SK-N-SH (cell line): Measurements from ENCODE around the gene SPAM1. TPM values are rescaled to one million over a fixed set of nuclear protein-coding genes. Genes with fewer than 3 reads are reported as not detected.

Source experiments
- CTCF ChIA-PET: fragments of 300-600, 350-600 bp; formaldehyde crosslinking; extraction: SDS; loops from one replicate; lab custom pipeline; 2021; lab: Yijun Ruan, JAX
- POLR2A ChIA-PET: fragments of 350-600 bp; sonication (Branson Sonifier 250); formaldehyde crosslinking; extraction: SDS; loops from one replicate; lab custom pipeline; 2020; ENCODE audit warnings: antibody characterized with exemption, inconsistent platforms; lab: Yijun Ruan, JAX
- DNase-seq: peaks from one replicate; pipeline ENCODE4 v3.0.0; 2012
- H2AFZ ChIP-seq: fragments of 200-600 bp; sonication (generic); 2 replicates; pipeline ENCODE4 v1.8.1; 2016; ENCODE audit warnings: antibody characterized with exemption, mild to moderate bottlenecking, low read depth
- H3F3A ChIP-seq: fragments of 200-600 bp; sonication (generic); replicated peaks from 2 replicates; pipeline ENCODE3; 2016; ENCODE audit warnings: antibody characterized with exemption, mild to moderate bottlenecking; ENCODE audit not compliant: insufficient read depth
- H3K27ac ChIP-seq, 2 experiments: fragments of 200-500 bp in 1 of 2; fragments of 200-600 bp in 1 of 2; sonication (Bioruptor generic) in 1 of 2; sonication (generic), shearing (Covaris generic) in 1 of 2; 2 replicates each; pipeline versions ENCODE4 v1.5.1 to v1.6.1; 2014 to 2016; ENCODE audit warnings: low read depth in 2 of 2, inconsistent platforms in 1 of 2, low read length in 1 of 2, mild to moderate bottlenecking in 1 of 2, mixed read lengths in 1 of 2
- H3K27me3 ChIP-seq: fragments of 200-600 bp; sonication (generic), shearing (Covaris generic); 2 replicates; pipeline ENCODE4 v1.6.1; 2016; ENCODE audit warnings: mixed run types; ENCODE audit not compliant: insufficient read depth
- H3K36me3 ChIP-seq, 2 experiments: fragments of 200-500 bp in 1 of 2; fragments of 200-600 bp in 1 of 2; sonication (Bioruptor generic) in 1 of 2; sonication (generic) in 1 of 2; replicated peaks in 1 of 2; 2 replicates each; pipeline versions ENCODE3 to v1.5.1; 2014 to 2016; ENCODE audit warnings: low read length in 1 of 2, mild to moderate bottlenecking in 1 of 2; ENCODE audit not compliant: insufficient read depth in 2 of 2, control insufficient read depth in 1 of 2
- H3K4me1 ChIP-seq, 2 experiments: fragments of 200-500 bp in 1 of 2; fragments of 200-600 bp in 1 of 2; sonication (Bioruptor generic) in 1 of 2; sonication (generic), shearing (Covaris generic) in 1 of 2; 2 replicates each; pipeline versions ENCODE4 v1.5.1 to v1.6.1; 2014 to 2016; ENCODE audit warnings: low read depth in 1 of 2, low read length in 1 of 2, mixed run types in 1 of 2; ENCODE audit not compliant: insufficient read depth in 2 of 2, control insufficient read depth in 1 of 2
- H3K4me2 ChIP-seq: fragments of 200-600 bp; sonication (generic), shearing (Covaris generic); 2 replicates; pipeline ENCODE4 v1.6.1; 2017; ENCODE audit warnings: mixed run types
- H3K4me3 ChIP-seq, 2 experiments: fragments of 200-500 bp in 1 of 2; fragments of 200-600 bp in 1 of 2; sonication (Bioruptor generic) in 1 of 2; sonication (generic), shearing (Covaris generic) in 1 of 2; 2 replicates each; pipeline versions ENCODE4 v1.5.1 to v1.8.1; 2014 to 2016; ENCODE audit warnings: low read depth in 2 of 2, inconsistent platforms in 1 of 2, low read length in 1 of 2, mild to moderate bottlenecking in 1 of 2, mixed read lengths in 1 of 2, moderate library complexity in 1 of 2
- H3K79me2 ChIP-seq: fragments of 200-600 bp; sonication (generic); 2 replicates; pipeline ENCODE4 v1.8.1; 2017; ENCODE audit warnings: mild to moderate bottlenecking; ENCODE audit not compliant: insufficient read depth
- H3K9ac ChIP-seq: fragments of 200-600 bp; sonication (generic); 2 replicates; pipeline ENCODE4 v1.6.1; 2017; ENCODE audit warnings: mixed run types
- H3K9me2 ChIP-seq: fragments of 200-600 bp; sonication (generic); 2 replicates; pipeline ENCODE4 v1.6.1; 2017; ENCODE audit warnings: mixed run types
- H3K9me3 ChIP-seq: fragments of 200-600 bp; sonication (generic); 2 replicates; pipeline ENCODE4 v1.6.1; 2017; ENCODE audit warnings: mixed run types, mild to moderate bottlenecking, moderate library complexity
- H4K20me1 ChIP-seq: fragments of 200-600 bp; sonication (generic); 2 replicates; pipeline ENCODE4 v1.6.1; 2017; ENCODE audit warnings: mild to moderate bottlenecking, mixed run types; ENCODE audit not compliant: insufficient read depth
- CHD2 ChIP-seq: fragments of 150-350 bp; IDR thresholded peaks from 2 replicates; pipeline ENCODE4 v1.6.1; 2018; ENCODE audit warnings: low read length; ENCODE audit not compliant: partially characterized antibody
- ELF1 ChIP-seq: IDR thresholded peaks from 2 replicates; pipeline ENCODE4 v1.4.0; 2012
- EP300 ChIP-seq, 2 experiments: IDR thresholded peaks; 2 replicates each; pipeline versions ENCODE4 v1.4.0 to v1.6.1; 2012; ENCODE audit warnings: borderline replicate concordance in 1 of 2, low read depth in 1 of 2, low read length in 1 of 2
- EZH2phosphoT487 ChIP-seq: fragments of 200-600 bp; sonication (generic); IDR thresholded peaks from 2 replicates; pipeline ENCODE4 v1.6.1; 2017; ENCODE audit warnings: low read depth, mixed run types, mild to moderate bottlenecking, antibody characterized with exemption, moderate library complexity, borderline replicate concordance
- FOSL2 ChIP-seq: IDR thresholded peaks from 2 replicates; pipeline ENCODE4 v1.4.0; 2012; ENCODE audit warnings: low read depth, mild to moderate bottlenecking, moderate library complexity, borderline replicate concordance
- MEF2A ChIP-seq: IDR thresholded peaks from 2 replicates; pipeline ENCODE4 v1.4.0; 2012; ENCODE audit warnings: low read depth, borderline replicate concordance
- RAD21 ChIP-seq: IDR thresholded peaks from 2 replicates; pipeline ENCODE4 v1.6.1; 2012; ENCODE audit warnings: mild to moderate bottlenecking, low read length
- SMC3 ChIP-seq: IDR thresholded peaks from 2 replicates; pipeline ENCODE4 v1.6.1; 2012; ENCODE audit warnings: low read depth, low read length, improper control_type of control experiment
- TCF12 ChIP-seq: IDR thresholded peaks from 2 replicates; pipeline ENCODE4 v1.4.0; 2012
- YY1 ChIP-seq: IDR thresholded peaks from 2 replicates; pipeline ENCODE4 v1.4.0; 2012; ENCODE audit warnings: low read depth, mild to moderate bottlenecking
- WGBS: methylation state at CpG from one replicate; pipeline ENCODE4 v1.1.6; 2017; ENCODE audit warnings: low lambda C conversion rate; 5-methylcytosine and 5-hydroxymethylcytosine counted together
- polyA plus RNA-seq, 3 experiments: library from polyadenylated mRNA; depleted of rRNA; stranded (reverse); fragments of >200 nt; gene quantifications; 2 replicates each; pipeline ENCODE4 v1.2.3, GENCODE V29; 2012
- TF ChIP-seq, protein P1 (sequence below): IDR thresholded peaks from 2 replicates; pipeline ENCODE4 v1.4.0; 2012; ENCODE audit warnings: low read depth
- TF ChIP-seq, protein P2 (sequence below): IDR thresholded peaks from 2 replicates; pipeline ENCODE4 v1.4.0; 2012; ENCODE audit warnings: low read depth, borderline replicate concordance
- TF ChIP-seq, protein P3 (sequence below): fragments of 200-600 bp; sonication (generic); IDR thresholded peaks from 2 replicates; pipeline ENCODE4 v1.6.1; 2017; ENCODE audit warnings: antibody characterized with exemption, mild to moderate bottlenecking, moderate library complexity

The SPAM1 gene
- polyA plus RNA-seq, 1 of the 3 experiments (the other 2 are of a cell fraction): not detected

DNA sequence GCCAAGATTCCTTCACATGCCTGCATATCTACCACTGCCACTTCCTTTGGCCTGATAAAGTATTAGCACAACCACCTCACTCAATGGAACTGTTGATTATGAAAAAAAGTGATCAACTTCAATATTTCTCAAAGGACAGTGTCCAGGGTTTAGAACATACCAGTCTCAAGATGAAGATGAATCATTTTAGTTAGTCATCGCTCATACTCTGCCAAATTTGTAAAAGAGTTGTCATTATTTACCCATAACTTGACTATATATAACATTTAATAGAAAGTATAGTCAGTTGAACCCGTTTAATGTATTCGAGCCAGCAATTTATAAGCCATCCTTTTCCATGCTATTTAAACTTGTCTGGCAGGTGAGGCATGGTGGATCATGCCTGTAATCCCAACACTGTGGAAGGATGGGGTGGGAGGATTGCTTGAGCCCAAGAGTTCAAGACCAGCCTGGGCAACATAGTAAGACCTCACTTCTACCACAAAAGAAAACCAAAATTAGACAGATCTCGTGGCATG lies 33.2 kb downstream of the SPAM1 start:
- Histone ChIP-seq H3F3A (no peaks in the 10 kb centered on the region), H3K4me3 (no peak overlapping the region), H3K9ac (no peak overlapping the region), H3K4me2 (no peak overlapping the region), H3K27ac (no peak overlapping the region), H4K20me1 (no peaks in the 10 kb centered on the region), H3K27me3 (no peaks in the 10 kb centered on the region), H3K4me1 (no peaks in the 10 kb centered on the region)
- CTCF ChIA-PET: no interaction called here
- 32% methylated on average over 4 of the region's 4 CpGs for WGBS
- POLR2A ChIA-PET: no interaction called here
- TF ChIP-seq FOSL2 (no peak), YY1 (no peak), ELF1 (no peak), CHD2 (no peak)
- TF ChIP-seq, protein P1, sequence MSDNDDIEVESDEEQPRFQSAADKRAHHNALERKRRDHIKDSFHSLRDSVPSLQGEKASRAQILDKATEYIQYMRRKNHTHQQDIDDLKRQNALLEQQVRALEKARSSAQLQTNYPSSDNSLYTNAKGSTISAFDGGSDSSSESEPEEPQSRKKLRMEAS: no peak
- TF ChIP-seq, protein P2, sequence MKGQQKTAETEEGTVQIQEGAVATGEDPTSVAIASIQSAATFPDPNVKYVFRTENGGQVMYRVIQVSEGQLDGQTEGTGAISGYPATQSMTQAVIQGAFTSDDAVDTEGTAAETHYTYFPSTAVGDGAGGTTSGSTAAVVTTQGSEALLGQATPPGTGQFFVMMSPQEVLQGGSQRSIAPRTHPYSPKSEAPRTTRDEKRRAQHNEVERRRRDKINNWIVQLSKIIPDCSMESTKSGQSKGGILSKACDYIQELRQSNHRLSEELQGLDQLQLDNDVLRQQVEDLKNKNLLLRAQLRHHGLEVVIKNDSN: no peak
- TF ChIP-seq, all 33 proteins: peak for 0
- Histone ChIP-seq H3K79me2 (no peaks in the 10 kb centered on the region), H2AFZ (no peak overlapping the region), H3K9me2 (no peaks in the 10 kb centered on the region), H3K9me3 (no peaks in the 10 kb centered on the region), H3K36me3 (no peaks in the 10 kb centered on the region)
- no peak for DNase-seq

DNA sequence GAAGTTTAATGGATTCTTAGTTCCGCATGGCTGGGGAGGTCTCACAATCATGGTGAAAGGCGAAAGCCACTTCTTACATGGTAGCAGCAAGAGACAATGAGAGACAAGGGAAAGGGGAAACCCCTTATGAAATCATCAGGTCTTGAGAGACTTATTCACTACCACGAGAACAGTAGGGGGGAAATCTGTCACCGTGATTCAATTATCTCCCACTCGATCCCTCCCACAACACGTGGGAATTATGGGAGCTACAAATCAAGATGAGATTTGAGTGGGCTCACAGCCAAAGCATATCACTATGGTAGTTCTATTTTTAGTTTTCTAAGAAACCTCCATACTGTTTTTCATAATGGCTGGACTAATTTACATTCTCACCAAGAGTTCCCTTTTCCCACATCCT lies 36.7 kb downstream of the SPAM1 start:
- Histone ChIP-seq H3K9ac (no peak overlapping the region), H3K4me3 (no peak overlapping the region), H3K27me3 (no peaks in the 10 kb centered on the region), H4K20me1 (no peaks in the 10 kb centered on the region), H3K4me2 (no peak overlapping the region), H2AFZ (no peak overlapping the region; the same call in 1 of the 2 replicates), H3K79me2 (no peaks in the 10 kb centered on the region), H3K4me1 (no peaks in the 10 kb centered on the region), H3K27ac (no peak overlapping the region), H3K36me3 (no peaks in the 10 kb centered on the region), H3K9me2 (no peaks in the 10 kb centered on the region), H3F3A (no peaks in the 10 kb centered on the region), H3K9me3 (no peaks in the 10 kb centered on the region)
- 34% methylated on average over 6 of the region's 6 CpGs for WGBS
- POLR2A ChIA-PET: no interaction called here
- DNase-seq: no peak
- TF ChIP-seq RAD21 (no peak), YY1 (no peak), EP300 (IDR thresholded peaks at IDR 0.05; ENCODE audit: borderline replicate concordance in 1 of 2, low read depth in 1 of 2, low read length in 1 of 2) (no peak), MEF2A (no peak), EZH2phosphoT487 (no peak)
- CTCF ChIA-PET: no interaction called here

DNA sequence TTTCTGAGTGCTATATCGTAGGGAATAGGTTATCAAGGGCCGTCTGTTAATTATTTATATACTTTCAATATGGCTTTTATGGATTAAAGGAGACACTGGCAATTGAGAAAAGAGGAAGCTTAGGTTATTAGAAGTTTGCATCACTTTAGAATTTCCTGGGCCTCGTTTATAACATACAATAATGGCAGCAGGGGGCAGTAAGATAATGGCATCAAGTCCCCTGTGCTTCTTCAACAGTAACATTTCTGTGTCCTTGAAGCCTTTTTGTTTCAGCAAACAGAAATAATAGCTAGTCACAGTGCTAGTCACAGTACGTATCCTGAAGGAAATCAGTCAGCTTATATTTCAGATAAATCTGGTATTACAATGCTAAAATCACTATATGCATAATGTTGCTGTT lies 41.9 kb downstream of the SPAM1 start:
- H3K27me3 ChIP-seq: no peaks in the 10 kb centered on the region
- H3K9me2 ChIP-seq: no peaks in the 10 kb centered on the region
- H2AFZ ChIP-seq: no peak overlapping the region
- TF ChIP-seq TCF12: no peak
- TF ChIP-seq, protein P3, sequence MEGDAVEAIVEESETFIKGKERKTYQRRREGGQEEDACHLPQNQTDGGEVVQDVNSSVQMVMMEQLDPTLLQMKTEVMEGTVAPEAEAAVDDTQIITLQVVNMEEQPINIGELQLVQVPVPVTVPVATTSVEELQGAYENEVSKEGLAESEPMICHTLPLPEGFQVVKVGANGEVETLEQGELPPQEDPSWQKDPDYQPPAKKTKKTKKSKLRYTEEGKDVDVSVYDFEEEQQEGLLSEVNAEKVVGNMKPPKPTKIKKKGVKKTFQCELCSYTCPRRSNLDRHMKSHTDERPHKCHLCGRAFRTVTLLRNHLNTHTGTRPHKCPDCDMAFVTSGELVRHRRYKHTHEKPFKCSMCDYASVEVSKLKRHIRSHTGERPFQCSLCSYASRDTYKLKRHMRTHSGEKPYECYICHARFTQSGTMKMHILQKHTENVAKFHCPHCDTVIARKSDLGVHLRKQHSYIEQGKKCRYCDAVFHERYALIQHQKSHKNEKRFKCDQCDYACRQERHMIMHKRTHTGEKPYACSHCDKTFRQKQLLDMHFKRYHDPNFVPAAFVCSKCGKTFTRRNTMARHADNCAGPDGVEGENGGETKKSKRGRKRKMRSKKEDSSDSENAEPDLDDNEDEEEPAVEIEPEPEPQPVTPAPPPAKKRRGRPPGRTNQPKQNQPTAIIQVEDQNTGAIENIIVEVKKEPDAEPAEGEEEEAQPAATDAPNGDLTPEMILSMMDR: peak; percentile 48
- no peak for TF ChIP-seq YY1
- no peak for TF ChIP-seq EZH2phosphoT487
- TF ChIP-seq SMC3: peak; percentile 59
- TF ChIP-seq RAD21: peak; percentile 89
- TF ChIP-seq, all 33 proteins: peak for 3
- Histone ChIP-seq H3K4me3 (no peak overlapping the region; a peak in 1 of 4 replicates), H3K79me2 (no peaks in the 10 kb centered on the region), H3K4me2 (no peak overlapping the region), H3K9ac (no peak overlapping the region), H3K4me1 (no peaks in the 10 kb centered on the region), H3F3A (no peaks in the 10 kb centered on the region), H3K36me3 (no peaks in the 10 kb centered on the region), H3K27ac (no peak overlapping the region), H4K20me1 (no peaks in the 10 kb centered on the region), H3K9me3 (no peaks in the 10 kb centered on the region)
- ChIA-PET CTCF (interaction anchor here (0.6 to 2.6 kb wide), 52 partner anchors 8 to 891 kb away, joined by 3 to 25 read pairs (median 4); partner anchors contain the start of genes GPR37 and TMEM229A), POLR2A (interaction anchor here (1.1 to 1.3 kb wide), 2 partner anchors 64 to 799 kb away, joined by 3 to 4 read pairs; no protein-coding TSS in a partner anchor)
- DNase-seq: no peak
- 27% methylated on average over 4 of the region's 4 CpGs for WGBS
